ENCODE measurements around the gene MPRIP.
"Not testable (repeated sequence)": the region's sequence is repeated elsewhere in the genome, so short reads cannot be mapped to it uniquely, and the experiment has no call there.

Gene MPRIP

DNA sequence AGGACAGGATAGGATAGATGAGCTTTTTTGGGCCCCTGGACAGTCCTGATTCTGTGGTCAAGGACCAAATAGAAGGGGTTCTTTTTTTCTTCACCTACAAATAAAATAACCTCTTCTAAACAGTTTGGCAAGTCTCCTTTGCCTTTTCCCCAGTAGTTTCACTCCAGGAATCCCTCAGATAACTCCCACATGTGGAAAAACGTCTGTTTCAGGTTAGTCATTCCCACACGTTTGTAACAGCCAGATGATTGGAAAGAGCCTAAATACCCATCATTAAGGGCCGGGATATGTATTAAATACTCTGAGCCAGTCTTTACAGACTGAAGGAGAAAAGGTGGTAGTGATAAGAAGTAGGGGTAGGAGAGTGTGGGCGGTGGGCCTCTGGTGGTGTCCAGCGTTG is 105.6 kb downstream of the MPRIP start:
- DNase-seq (ENCODE audit: low spot score), result no peak

DNA sequence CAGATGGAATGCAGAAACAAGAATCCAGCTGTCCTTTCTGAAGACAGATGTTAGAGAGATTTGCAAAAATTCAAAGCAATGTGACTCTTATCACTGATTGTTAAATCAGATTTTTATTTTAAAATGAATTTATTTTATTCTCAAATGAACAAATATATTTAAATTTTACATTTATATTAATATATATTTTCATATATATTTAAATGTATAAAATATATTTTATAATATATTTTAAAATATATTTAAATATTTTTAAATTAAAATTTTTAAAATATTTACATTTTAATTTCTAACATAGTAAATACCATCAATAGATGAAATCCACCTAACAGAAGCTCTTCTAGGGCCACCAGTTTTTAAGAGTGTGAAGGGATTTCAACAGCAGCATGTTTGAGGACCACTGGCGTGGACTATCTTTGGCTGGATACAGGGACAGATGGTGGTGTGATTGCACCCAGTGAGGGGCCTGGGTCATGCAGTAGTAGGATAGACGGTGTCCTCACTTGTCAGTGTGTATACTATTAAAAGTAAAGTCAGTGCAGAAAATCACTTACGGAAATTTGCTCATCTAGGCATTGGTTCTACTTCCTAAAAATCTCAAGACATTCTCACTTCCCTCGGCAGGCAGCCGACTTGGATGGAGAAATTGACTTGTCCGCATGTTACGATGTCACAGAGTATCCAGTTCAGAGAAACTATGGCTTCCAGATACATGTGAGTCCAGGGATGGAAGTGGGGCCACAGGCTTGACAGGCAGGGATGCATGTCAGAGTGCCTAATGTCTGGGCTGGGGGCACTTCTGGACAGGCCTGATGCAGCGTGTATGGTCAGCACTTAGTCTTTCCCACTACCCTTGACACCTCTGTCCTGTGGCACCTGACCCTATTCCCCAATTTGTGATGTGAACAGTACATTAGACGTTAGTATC is 107.5 kb downstream of the MPRIP start:
- DNase-seq (ENCODE audit: low spot score), result peak; percentile 74

DNA sequence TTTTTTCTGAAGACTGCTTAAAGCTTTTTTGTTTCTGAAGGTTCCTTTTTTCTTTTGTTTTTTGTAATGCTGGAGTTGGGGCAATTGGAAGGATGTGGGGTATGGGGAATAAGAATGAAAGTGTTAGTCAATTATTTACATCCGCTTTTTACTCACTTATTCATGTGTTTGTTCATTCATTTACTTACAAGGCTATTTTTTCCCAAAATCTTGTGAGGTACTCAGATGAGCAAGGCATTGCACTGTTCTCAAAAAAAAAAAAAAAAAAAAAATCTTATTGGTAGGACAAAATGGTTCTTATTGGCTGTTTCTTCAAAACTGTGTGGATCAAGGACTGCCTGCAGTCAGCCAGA is 108.2 kb downstream of the MPRIP start:
- peak; percentile 26 for DNase-seq (ENCODE audit: low spot score)

DNA sequence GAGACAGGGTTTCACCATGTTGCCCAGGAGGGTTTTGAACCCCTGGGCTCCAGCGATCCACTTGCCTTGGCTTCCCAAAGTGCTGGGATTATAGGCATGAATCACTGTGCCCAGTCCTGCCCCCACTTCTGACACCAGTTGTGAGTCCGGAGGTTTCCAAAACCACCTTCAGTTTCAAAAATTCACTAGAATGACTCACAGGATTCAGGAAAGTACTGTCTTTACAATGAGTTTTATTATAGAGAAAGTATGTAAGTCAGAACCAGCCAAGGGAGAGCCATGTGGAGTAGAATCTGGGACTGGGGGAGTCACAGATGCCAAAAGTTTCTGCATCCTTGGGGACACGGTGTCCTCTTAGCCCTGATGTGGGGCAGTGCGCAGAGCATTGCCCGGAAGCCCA is 108.8 kb downstream of the MPRIP start:
- no peak for DNase-seq (ENCODE audit: low spot score)

DNA sequence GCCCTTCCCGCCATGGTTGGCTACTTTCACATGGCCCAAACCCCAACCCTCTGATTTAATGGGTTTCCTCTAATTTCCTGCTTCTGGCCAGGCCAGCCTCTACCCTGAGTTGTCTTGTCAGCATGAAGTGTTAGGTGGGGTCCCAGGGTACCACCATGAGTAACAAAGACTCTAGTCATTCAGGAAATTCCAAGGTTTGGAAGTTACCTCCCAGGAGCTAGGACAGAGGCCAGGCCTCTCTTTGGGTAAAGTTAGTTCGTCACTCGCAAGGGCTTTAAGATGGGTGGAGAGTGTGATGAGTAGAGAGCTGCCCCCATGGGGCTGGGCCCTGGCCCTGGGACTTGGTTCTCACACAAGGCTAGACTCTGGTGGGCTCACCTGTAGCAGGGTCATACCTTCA is 109.3 kb downstream of the MPRIP start:
- no peak for DNase-seq (ENCODE audit: low spot score)

DNA sequence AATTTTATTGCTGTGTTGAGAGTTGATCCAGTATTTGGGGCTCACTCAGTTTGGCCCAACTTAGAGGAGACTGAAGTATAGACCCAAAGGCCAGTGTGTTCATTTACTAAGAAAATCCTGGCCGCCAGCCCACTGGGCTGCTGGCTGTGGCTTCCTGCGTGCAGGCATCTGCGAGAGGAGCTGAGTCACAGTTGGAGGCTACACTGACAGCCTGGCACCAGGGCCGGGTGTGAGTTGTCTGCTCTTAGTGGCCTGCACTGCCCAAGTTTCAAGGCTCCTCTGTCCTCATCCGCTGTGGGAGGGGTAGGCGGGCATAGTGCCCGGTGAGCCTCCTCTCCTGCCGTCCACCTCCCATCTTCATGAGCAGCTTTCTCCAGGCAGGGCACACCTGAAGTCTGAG is 109.7 kb downstream of the MPRIP start:
- DNase-seq (ENCODE audit: low spot score), result peak; percentile 87

DNA sequence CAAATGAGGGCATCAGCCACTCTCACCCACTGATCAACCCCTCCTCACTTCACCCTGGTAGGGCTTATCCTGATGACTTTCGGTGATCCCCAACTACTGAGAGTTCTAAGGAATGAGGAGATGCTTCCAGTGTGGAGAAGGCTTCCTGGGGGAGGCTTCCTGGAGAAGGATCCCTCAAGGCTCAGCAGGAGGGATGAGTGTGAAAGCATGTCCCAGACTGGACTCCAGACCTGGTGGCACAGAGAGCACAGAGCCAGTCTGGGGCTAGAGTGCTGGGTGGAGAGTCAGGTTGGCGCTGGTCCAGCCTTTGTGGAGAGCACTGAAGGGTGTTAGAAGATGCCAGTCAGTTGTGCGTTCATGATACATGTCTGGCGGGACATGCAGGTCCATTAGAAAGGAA is 110.1 kb downstream of the MPRIP start:
- peak; percentile 39 for DNase-seq (ENCODE audit: low spot score)

DNA sequence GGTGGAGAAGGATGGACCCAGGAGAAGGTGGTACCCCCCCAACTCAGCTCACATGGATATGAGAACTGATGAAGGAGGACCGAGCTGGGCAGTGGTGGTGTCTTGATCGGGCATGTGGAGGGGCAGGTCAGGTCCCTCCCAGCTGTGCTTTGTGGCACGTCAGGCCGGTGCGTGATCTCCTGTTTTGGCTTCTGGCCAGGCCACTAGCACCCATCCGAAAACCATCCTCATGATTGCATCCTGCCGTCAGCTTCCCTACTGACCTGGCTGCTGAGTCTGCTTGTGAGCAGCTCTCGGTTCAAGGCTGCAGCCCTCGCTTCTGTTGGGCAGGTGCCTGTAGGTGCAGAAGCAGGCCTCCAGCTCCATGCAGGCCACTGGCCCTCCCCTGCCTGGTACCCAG is 110.8 kb downstream of the MPRIP start:
- DNase-seq (ENCODE audit: low spot score), result no peak

DNA sequence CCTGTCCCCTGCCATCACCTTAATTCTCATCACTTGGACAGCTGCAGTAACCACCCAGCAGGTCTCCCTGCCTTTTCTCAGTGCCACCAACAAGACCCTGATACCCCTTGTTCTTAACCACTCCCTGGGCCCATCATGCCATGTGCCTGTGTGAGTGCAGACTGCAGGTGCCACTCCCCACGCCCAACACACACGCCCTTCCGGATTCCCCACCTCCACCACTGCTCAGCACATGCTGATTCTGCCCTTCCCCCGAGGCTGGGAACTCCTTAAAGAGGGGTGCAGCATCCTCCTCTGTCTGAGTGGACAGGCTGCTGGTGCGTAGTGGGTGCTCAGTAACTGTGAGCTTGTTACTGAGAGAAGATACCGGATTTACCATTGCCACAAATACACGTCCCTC is 111.5 kb downstream of the MPRIP start:
- no peak for DNase-seq (ENCODE audit: low spot score)

DNA sequence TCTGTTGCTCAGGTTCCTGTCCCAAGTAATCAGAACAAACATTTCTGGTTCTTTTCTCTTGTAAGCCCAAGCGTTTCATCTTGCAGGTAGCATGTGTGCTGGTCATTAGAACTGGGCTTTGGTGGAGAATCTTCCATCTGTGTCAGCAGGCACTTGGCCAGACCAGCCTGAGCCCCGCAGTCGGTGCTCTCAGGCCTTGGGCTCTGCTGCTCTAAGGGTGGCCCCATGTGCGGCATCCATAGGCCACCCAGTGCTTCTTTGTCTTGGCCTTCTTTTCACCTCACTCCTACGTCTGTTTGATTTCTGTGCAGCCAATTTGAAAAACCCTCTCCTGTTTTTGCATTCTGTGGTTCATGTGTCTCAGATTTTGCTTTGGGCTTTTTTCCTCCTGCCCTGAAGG is 112.3 kb downstream of the MPRIP start:
- no peak for DNase-seq (ENCODE audit: low spot score)

DNA sequence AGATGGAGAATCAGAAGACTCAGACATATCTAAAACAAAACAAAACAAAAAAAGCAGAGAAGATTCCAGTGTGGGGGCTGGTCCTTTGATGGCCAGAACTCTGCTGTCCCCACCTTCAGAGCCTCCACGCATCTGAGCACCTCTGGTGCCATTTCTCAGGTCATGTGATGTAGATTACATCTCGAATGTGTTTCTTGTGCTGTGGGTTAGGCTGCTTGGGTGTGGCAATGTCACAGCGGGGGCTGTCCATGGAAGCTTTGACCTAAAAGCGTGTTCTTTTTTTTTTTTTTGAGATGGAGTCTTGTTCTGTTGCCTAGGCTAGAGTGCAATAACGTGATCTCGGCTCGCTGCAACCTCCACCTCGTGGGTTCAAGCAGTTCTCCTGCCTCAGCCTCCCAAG is 112.7 kb downstream of the MPRIP start:
- DNase-seq (ENCODE audit: low spot score), result no peak

DNA sequence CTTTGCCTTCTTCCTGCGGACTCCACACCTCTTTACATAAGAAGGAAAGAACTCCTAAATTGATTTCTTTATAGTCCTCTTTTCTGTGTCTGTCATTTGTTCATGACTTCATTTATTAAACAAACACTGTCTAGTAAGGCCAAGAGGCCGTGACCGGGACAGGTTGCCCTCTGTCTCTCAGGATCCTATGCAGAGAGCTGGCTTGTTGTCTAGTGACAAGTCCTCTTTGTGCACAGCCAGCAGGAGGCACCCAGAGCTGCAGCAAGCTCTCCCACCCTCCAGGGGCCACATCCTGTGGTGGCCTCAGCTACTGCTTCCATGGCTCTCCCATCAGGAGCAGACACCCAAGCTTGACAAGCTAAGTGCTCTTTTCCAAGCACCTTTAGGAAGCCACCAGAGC is 113.3 kb downstream of the MPRIP start:
- DNase-seq (ENCODE audit: low spot score), result no peak

DNA sequence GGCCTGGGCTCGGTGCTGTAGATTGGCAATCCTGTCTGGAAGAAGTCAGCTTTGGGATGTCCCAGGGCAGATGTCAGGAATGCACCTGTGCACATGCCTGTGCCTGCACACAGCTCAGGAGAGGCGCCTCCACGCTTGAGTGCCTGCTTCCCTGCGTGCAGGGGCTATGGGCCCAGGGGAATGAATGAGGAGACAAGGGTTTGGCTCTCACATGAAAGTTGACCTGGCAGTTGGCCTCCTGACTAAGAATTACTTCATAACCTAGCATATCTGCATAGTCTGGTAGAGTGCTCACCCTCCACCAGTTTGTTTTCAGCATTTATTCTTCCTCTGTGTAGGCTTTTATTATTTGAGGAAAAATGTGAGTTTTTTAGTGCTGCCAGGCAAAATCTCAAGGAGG is 113.8 kb downstream of the MPRIP start:
- no peak for DNase-seq (ENCODE audit: low spot score)

DNA sequence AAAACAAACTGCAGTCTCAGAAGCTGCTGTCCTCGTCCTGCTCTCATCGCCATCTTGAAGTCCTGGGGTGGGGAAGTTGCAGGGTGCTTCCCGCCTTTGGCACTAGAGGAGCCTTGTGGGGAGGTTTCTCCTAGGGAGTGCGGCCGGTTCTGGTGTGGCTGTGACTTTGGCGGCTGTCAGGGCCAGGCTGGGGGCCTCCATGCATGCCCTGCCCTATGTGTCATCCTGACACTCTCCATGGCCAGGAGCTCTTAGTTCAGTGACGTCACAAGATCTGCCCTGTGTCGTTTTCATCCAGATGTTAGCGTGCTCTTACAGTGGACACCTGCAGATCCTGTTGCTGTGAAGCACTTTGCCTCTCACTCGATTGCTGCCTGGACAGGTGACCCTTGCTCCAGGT is 114.3 kb downstream of the MPRIP start:
- DNase-seq (ENCODE audit: low spot score), result no peak

DNA sequence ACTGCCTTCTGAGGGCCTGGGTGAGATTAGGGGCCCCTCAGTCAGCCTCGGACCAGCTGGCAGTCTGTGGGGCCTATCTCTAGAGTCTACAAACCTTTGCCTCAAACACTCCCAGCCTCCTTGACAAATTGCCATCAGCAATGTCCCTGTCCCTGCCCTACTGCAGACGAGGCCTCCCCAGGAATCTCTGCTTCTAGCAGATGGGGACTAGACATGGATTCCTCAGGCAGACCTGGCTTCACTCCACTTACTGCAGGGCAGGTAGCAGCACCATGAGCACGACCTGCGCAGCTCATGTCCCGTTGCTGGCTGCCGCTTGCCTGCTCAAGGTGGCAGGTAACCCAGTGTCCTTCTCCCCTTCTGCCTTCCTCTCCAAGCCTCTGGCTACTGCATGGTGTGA is 114.8 kb downstream of the MPRIP start:
- no peak for DNase-seq (ENCODE audit: low spot score)

DNA sequence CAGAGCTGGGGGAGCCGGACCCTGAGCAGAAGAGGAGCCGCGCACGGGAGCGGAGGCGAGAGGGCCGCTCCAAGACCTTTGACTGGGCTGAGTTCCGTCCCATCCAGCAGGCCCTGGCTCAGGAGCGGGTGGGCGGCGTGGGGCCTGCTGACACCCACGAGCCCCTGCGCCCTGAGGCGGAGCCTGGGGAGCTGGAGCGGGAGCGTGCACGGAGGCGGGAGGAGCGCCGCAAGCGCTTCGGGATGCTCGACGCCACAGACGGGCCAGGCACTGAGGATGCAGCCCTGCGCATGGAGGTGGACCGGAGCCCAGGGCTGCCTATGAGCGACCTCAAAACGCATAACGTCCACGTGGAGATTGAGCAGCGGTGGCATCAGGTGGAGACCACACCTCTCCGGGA is 116.2 kb downstream of the MPRIP start:
- not testable (repeated sequence) for DNase-seq (ENCODE audit: low spot score)

DNA sequence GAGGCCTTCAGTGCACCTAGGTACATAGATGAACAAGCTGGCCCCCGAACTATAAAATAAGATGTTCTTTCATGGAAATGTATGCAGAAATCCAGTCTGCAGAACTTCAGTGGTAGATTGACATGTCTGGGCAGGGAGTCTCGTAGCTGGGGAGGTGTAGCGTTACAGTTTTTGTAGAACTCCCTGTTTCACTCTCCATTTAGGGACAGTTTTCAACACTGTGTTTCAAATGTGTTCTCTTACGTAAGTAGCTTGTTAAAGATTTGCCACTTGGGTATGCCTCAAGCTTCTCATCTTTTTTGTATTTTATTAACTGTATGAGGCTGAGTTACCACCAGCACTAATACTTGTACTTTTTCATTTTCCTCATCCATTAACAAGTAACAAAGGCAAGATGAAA is 117.3 kb downstream of the MPRIP start:
- no peak for DNase-seq (ENCODE audit: low spot score)

DNA sequence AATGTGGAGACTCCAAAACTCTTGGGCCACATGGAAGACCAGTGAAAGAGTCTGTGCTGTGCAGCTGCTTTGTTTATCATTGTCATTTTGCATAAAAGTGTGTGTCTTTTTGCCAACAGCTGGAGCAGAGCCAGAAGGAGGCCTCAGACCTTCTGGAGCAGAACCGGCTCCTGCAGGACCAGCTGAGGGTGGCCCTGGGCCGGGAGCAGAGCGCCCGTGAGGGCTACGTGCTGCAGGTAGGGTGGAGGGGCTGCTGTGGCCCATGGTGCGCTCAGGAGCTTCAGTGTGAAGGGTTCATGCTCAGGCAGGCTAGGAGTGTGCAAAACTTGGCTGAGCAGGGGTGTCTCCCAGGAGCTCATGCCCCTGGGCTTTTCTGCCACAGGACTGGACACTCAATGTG is 118.9 kb downstream of the MPRIP start:
- DNase-seq (ENCODE audit: low spot score), result no peak

DNA sequence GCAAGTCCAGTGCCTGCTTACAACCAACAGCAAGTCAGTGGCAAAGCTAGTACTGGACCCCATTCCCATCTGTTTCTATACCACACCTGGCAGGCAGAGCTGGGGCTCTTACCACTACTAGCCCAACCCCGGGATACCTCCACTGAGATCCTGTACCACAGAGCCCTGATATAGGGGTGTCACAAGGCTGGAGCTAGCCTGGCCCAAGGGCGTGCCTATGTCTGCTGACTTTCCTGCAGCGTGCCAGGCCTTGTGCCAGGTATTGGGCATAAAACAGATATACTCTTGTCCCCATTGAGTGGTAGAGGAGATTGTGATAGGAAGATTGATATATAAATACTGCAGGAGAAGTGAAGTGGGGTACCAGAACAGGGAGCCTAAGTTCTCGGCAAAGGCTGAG is 119.5 kb downstream of the MPRIP start:
- DNase-seq (ENCODE audit: low spot score), result no peak

DNA sequence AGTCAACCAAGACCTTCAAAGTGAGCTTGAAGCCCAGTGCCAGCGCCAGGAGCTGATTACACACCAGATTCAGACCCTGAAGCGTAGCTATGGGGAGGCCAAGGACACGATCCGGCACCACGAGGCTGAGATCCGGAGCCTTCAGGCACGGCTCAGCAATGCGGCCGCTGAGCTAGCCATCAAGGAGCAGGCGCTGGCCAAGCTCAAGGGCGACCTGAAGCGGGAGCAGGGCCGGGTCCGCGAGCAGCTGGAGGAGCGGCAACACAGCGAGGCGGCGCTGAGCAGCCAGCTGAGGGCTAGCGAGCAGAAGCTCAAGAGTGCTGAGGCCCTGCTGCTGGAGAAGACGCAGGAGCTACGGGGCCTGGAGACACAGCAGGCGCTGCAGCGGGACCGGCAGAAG is 121.9 kb downstream of the MPRIP start:
- no peak for DNase-seq (ENCODE audit: low spot score)

DNA sequence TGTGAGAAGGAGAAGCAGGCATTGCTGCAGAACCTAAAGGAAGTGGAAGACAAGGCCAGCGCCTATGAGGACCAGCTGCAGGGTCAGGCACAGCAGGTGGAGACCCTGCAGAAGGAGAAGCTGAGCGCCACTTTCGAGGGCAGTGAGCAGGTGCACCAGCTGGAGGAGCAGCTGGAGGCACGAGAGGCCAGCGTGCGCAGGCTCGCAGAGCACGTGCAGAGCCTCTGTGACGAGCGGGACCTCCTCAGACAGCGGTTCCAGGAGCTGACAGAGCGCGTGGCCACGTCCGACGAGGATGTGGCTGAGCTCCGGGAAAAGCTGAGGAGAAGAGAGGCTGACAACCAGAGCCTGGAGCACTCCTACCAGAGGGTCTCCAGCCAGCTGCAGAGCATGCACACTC is 122.4 kb downstream of the MPRIP start:
- no peak for DNase-seq (ENCODE audit: low spot score)

DNA sequence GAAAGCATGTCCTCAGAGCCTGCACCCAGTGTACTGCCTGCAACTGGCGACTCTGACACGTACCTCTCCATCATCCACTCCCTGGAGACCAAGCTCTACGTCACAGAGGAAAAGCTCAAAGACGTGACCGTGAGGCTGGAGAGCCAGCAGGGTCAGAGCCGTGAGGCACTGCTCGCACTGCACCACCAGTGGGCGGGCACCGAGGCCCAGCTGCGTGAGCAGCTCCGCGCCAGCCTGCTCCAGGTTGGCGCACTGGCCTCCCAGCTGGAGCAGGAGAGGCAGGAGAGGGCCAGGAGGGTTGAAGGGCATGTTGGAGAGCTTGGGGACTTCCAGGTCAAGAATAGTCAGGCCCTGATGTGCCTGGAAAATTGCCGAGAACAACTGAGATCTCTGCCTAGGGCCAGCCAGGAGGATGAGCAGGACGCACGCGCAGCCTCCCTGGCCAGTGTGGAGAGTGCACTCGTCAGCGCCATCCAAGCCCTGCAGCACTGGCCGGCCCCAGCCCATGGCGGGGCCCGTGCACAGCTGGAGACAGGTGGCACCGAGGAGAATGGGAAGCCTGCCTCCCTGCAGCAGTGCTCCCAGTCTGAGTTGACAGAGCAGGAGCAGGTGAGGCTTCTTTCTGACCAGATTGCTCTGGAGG is 123.5 kb downstream of the MPRIP start:
- DNase-seq (ENCODE audit: low spot score), result no peak

DNA sequence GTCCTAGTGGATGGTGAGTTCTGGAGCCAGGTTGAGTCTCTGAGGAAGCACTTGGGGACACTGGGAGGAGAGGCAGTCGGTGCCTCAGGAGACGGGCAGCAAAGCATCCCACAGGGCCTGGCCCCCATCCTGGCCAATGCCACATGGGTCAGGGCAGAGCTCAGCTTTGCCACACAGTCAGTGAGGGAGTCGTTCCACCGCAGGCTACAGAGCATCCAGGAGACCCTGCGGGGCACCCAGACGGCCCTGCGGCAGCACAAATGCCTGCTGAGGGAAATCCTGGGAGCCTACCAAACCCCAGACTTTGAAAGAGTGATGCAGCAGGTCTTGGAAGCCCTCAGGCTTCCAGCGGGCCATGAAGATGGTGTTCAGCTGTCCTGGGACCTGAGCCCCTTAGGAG is 124.2 kb downstream of the MPRIP start:
- no peak for DNase-seq (ENCODE audit: low spot score)

DNA sequence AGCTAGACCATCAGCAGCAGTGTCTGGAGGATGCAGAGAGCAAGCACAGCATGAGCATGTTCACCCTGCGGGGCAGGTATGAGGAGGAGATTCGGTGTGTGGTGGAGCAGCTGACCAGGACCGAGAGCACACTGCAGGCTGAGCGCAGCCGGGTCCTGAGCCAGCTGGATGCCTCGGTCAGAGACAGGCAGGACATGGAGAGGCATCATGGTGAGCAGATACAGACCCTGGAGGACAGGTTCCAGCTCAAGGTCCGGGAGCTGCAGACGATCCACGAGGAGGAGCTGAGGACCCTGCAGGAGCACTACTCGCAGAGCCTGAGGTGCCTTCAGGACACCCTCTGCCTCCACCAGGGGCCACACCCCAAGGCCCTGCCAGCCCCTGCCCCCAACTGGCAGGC is 125.1 kb downstream of the MPRIP start:
- DNase-seq (ENCODE audit: low spot score), result no peak
